GM18519 (cell line): ENCODE data around the gene COQ4.

ENCODE experiments used
- ATAC-seq: cut with Tn5 transposase; IDR thresholded peaks from one replicate; pipeline ENCODE4 v1.9.1; 2021; ENCODE audit warnings: mild to moderate bottlenecking, moderate library complexity; ENCODE audit not compliant: unreplicated experiment, low FRiP score

Gene COQ4

GRCh38 chr9:128340691-128341434 lies 18.2 kb downstream of the COQ4 start:
- peak; percentile 18 for ATAC-seq

- no peak for ATAC-seq
Measured at GRCh38 chr9:128341435-128341849, 18.8 kb downstream of the COQ4 start.

DNA sequence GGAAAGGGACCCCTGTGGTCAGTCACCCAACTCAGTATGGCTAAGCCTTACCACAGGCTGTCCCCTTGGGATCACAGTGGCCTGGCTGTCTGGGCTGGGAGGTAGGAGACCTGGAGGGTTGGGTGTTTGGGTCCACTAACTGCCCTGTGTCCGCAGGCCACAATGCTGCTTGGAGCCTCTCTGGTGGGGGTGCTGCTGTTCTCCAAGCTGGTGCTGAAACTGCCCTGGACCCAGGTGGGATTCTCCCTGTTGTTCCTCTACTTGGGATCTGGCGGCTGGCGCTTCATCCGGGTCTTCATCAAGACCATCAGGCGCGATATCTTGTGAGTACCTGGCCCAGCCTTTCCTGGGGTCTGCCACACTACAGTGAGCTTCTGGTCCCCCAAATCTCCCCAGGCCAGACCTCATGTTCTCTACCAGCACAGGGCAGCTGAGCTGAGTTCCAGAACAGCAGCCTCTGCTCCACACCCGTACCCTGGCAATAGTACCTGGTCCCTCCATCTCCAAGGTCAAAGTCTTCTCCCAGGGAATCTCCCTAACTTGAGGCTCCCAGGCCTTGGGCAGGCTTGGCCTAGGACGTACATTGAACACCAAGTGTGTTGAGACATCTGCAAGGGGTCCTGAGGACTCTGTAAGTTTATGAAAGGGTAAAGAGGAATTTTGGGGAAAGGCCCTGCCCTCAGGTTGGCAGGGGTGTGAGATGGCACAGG lies 20.5 kb downstream of the COQ4 start:
- ATAC-seq, result no peak

DNA sequence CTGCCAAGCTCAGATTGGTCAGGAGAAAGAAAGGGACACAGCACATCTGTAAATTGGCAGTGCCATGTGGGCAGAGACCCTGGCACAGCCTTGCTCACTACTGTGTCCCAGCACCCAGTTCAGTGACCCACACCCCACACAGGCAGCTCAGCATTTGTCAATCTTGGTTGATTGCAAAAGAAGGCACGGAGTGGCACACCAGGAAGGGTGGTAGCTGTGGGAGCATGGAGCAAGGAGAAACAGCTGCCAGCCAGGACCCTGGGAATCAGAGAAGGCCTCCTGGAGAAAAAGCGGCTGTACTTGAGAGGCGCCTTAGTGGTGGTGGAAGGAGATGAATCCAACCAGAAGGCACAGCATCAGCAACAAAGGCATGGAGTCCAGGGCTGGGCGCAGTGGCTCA lies 21.2 kb downstream of the COQ4 start:
- no peak for ATAC-seq

GRCh38 chr9:128344931-128345605 lies 22.4 kb downstream of the COQ4 start:
- ATAC-seq, result no peak

DNA sequence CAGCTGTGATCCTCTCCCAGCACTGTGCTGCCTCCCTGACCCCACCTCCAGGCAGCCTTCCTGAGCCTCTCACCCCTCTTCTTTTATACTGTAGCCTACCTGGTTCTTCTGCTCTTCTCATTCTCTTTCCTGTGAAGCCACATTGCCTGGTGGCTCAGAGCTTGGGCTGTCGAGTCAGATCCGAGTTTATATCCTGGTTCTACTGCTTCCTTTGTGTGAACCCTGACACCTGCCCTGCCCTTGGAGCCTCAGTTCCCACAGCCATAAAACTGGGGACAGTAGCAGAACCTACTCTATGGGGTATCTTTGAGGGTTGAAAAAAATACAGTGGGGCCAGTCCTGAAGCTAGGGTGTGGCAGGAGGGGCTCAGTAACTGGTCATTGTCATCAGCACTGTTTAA lies 26.5 kb downstream of the COQ4 start:
- no peak for ATAC-seq

DNA sequence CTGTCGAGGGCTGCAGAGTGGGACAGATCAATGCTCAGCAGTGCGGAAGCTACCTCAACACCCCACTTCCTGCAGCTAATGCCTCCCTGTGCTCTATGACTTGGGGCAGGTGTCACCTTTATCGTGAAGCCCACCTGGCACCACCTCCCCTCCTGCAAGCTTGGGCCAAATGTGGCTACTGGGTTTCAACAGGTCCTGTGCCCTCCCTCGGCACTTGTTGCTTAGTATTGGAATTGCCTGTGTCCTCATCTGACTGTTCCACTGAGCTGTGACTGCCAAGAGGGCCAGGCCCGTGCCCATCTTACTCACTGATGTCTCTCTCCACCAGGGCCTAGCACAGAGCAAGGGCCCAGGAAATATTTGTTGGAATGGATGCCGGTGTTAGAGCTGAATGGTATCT lies 27.1 kb downstream of the COQ4 start:
- ATAC-seq, result no peak

- ATAC-seq, result no peak
Measured at GRCh38 chr9:128355451-128355850, 32.8 kb downstream of the COQ4 start.

- ATAC-seq, result no peak
Measured at GRCh38 chr9:128358090-128358489, 35.5 kb downstream of the COQ4 start.

GRCh38 chr9:128358861-128359260 lies 36.2 kb downstream of the COQ4 start:
- ATAC-seq, result no peak

GRCh38 chr9:128360826-128361225 lies 38.2 kb downstream of the COQ4 start:
- ATAC-seq, result no peak

DNA sequence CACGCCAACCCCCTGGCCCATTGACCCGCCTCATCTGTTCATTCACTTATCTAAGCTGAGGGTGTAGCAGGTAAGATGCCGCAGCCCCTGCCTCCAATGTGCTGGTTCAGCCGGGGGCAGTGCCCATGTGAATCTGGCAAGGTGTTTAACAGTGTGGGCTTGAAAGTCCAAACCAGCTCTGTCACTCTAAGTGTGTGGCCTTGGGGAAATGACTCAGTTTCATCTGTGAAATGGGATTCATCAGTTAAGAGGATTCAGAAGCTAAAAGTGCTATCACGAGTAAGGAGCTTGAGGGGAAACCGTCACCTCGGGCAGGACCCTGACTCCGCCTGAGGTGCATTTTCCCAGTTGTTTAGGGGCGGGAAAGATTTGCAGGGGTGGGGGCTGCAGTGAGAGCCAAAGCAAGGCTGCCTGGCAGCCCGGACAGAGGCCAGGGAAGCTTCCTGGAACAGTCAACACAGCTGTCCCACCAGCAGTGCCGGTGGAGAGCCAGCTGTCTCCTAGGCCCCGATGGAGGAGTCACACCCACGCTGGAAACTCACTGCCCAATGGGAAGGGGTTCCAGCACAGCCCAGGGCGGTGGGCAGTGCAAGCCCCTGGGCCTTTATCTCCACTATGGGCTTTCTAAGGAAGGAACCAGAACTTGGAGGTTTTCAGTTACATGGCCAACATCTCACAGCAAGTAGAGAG lies 38.8 kb downstream of the COQ4 start:
- no peak for ATAC-seq

DNA sequence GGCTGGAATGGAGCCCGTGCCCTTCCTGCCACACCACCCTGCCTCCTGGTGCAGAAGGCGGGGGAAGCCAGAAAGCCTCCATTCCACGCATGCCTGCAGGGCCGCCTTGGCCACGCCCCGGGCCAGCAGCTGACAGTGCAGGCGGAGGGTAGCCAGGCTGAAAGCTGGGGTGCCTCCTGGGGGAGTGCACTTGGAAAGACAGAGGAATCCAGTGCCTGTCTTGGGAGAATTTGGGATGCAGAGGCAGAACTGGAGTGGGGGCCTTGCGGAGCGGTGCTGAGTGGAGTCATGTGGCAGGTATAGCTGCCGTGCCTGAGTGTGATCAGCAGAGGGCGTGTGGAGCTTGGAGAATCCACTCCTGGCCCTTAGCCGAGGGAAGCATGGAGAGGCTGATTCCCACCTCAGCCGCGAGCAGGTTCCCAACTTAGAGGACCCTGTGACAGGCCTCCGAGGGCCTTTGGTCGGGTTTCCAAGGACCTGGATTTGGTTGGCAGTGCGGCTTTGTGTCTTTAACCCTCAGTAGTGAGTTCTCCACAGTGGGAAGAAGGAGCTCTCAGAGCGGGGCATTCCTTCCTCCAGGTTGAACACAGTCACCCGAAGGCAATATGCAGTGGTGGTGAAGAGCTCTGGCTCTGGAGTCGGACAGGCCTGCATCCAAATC lies 39.5 kb downstream of the COQ4 start:
- ATAC-seq, result peak; percentile 50

- ATAC-seq, result no peak
Measured at GRCh38 chr9:128362774-128363173, 40.1 kb downstream of the COQ4 start.

DNA sequence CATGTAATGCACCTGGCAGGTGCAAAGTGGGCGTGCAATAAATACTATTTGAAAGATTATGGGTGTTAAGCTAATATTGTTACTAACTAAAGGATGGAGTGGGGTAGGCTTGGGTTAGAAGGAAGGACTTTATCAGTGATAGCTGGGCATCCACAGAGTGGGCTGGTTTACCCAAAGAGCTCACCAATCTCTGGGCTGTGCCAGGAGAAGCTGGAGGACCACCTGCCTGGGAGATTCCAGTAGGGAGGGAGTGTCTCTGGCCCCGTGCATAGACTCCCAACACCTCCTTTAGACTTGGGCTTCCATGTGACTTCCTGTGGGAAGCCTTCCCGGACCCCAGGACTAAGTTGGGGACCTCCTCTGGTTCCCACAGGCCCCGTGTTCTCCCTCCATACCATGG lies 42.9 kb downstream of the COQ4 start:
- no peak for ATAC-seq

- ATAC-seq, result no peak
Measured at GRCh38 chr9:128369024-128369706, 46.5 kb downstream of the COQ4 start.

DNA sequence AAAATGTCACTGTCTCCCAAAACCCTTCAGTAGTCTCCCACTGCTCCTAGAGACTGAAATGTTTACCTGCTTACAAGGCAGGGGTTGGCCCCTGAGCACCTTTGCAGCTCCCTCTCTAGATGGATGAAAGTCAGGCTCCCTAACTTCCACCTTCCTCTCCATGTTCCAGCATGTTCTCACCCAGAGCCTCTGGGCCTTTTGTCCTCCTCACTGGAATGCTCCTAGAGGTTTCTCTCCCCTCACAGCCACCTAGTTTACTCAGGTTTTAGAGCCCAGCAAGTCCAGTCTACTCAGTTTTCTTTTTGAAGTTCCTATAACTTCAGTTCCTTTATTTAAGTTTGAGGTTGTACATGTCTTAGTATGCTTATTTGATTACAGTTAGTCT lies 47.7 kb downstream of the COQ4 start:
- ATAC-seq, result no peak

DNA sequence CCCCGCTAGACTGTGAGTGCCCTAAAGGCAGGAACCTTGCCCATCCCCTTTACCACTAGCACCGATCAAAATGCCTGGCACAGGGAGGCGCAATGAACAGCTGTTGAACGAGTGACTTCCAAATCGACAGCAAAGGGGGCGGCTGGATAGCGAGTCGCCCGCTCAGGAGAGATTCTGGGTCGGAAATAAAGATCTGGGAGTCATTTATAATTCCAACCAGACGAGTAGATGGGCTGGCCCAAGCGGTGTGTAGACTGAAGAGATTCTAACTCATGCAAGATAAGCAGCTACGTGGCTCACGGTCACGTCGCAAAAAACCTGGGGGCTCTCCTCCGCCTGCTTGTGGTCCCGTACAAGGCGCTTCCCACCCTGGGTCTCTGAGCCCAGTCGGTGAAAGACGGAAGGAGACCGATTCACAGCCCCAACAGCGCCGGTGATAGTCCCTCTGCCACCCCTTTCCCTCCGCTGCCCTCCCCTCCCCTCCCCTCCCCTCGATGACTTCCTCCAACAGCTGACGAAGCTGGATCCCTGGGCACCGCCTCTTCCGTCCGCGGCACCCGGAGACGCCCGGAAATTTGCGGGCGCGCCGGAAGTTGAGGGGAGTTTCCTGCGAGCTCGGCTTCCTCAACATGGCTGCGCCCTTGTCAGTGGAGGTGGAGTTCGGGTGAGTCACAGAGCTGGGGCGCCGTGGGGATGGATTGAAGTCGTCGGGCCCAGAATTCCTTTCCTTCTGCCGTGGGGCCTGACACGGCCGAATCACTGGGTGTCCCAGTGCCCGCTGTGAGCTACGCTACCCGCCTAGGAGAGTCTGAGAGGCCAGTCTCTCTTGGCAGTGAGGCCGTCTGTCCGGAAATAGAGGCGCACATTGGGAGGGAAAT lies 48.4 kb downstream of the COQ4 start, which contains the start of gene URM1:
URM1 (plus strand) TSS at position 623 of the 878 bp plus-strand sequence; CDS start at position 630, 7 bp downstream.
- ATAC-seq, result peak; percentile 65

DNA sequence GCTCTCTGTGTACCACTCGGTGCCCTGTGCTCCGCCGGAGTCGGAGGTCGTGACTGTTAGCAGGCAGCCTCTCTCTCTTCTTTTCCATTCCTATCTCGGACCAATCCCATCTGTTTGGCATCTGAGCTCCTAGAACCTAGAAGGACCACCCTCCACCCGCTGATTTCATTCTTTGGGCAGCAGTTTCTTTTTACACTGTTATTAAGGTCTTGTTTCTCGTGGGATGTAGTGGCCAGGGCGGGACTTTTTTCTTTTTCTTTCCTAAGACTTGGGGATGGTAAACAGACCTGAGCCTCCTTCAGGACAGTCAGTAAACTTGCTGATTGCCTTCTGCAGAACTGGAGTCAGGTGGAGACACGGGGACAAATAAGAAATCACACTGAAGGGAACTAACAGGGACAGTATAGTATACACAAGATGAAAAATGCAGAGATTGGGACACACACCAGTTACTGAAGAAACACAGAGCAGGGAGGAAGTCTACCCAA lies 49.0 kb downstream of the COQ4 start:
- no peak for ATAC-seq
